ENCODE results near the gene SCT.

SCT gene

GRCh38 chr11:581752-582151 lies 45.2 kb downstream of the SCT start:
- no peak for FAIRE-seq

DNA sequence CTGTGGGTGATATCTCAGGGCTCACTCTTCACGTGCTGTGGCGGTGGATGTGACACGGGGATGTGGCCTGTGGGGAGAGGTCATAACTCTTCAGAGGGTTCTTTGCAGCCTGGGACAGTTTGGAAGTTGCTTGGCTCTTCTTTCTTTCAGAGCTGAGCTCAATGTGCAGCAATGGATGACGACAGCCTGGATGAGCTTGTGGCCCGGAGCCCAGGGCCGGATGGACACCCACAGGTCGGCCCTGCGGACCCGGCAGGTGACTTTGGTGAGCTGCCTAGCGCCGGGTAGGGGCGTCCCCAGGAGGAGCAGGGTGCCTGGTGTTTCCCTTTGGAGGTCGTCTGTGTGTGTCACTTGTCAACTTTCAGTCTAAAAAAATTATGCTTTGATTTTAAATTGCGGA lies 45.6 kb downstream of the SCT start:
- FAIRE-seq, result no peak

DNA sequence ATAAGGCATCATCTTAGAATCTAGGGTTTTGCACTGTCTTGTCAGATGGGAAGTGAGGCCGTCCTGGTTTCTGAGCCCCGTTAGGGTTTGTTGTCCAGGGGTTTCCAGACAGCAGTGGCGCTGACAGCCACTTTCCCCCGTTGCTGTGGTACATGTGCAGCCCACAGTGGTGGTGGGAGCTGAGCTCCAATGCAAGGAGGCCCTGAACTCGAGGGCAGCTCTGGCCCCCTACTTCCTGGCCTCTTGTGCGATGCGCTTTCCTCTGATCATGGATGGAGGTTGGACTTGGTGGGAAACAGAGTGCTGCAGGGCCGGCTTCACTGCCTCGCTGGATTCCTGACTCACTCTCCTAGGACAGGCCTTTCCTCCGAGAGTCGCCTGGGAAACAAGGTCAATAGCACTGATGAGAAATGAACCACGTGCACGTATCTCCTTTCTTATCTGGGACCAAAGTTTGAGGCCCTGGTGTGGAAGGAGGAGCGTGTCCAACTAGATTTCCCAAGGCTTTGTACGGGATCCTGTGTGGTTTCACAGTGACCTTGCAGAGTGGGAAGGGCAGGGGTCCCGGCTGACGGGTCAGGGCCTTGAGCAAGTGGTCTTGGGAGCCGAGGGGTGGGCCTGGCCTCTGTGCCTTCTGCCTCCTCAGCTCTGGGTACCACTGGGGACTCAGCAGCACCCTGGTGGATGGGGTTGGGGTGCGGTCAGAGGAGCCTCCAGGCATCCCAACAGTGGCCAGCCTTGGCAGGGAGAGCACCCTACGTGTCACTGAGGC lies 47.0 kb downstream of the SCT start:
- FAIRE-seq, result no peak

- FAIRE-seq, result no peak
These were observed 48.5 kb downstream of the SCT start for GRCh38 chr11:578276-579035.

- no peak for FAIRE-seq
These were observed 49.4 kb downstream of the SCT start for GRCh38 chr11:577611-577894.

DNA sequence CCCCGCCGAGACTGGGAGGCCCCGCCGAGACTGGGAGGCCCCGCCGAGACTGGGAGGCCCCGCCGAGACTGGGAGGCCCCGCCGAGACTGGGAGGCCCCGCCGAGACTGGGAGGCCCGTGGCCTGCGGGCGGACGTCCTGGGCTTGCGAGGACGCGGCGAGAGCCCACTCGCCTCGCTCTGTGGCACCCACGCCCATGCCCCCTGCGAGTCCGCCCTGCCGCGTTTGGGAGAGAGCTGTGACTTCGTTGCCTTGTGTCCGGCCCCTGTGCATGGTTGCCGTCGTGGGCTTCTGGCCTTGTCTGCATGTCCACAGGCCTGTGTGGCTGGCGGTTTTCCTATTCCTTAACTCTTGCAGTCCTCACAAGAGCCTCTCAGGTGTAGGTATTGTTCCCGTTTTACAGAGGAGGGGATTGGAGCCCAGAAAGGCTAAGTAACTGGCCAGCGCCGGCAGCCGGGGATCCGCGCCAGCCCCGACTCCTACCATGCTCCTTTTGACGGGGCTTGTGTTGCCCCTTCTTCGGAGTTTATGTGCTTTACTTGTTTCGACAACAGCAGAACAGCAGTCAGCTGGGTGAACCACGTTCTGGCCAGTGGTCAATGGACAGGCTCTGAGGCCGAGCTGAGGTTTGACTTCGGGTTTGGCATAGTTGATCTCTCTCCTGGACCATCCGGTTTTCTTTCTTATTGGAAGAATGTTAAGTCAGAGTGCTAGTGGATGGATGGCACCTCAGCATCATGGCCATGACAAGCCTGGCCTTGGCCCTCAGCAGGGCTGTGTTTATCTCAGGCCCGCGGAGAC lies 50.0 kb downstream of the SCT start:
- no peak for FAIRE-seq

Data from endometrium (tissue), 2 donors.